ENCODE measurements around the gene RPIA.

GRCh38 chr2:88698498-88699233 is 7.2 kb downstream of the RPIA start:
- TF ChIP-seq EZH2phosphoT487 (IDR thresholded peaks at IDR 0.05; ENCODE audit: borderline replicate concordance, low read depth, low read length) (no peak), CTCF (conservative IDR thresholded peaks at IDR 0.05; ENCODE audit: low read length) (no peak)
